Gastroesophageal sphincter (tissue), 2 donors: Measurements from ENCODE around the gene GRIFIN.

ENCODE experiments used
- POLR2A ChIP-seq, 2 donors: fragments of 450-650 bp; IDR thresholded peaks; one replicate each; pipeline ENCODE4 v1.6.1; 2017; ENCODE audit warnings: antibody characterized with exemption in 2 of 2, mild to moderate bottlenecking in 2 of 2, moderate library complexity in 1 of 2
- POLR2AphosphoS5 ChIP-seq: sonication (generic); formaldehyde crosslinking; IDR thresholded peaks from one replicate; pipeline ENCODE4 v1.6.1; 2017; ENCODE audit warnings: antibody characterized with exemption

- TF ChIP-seq POLR2A (IDR thresholded peaks at IDR 0.05) (peak; percentile 81 to 82), POLR2AphosphoS5 (peak; percentile 52)
Measured at GRCh38 chr7:2519119-2519930, 43.1 kb upstream of the GRIFIN start, which contains the start of gene LFNG.
